Gastrocnemius medialis (tissue), 4 donors: ENCODE measurements around the gene ITGB3. TPM values are rescaled to one million over a fixed set of nuclear protein-coding genes. Genes with fewer than 3 reads are reported as not detected.
"Not testable (repeated sequence)": the region's sequence is repeated elsewhere in the genome, so short reads cannot be mapped to it uniquely, and the experiment has no call there.

ENCODE experiments used
- ATAC-seq, 2 donors: fragments of 150-250 bp; one replicate each; pipeline ENCODE4 v1.9.1; 2016
- DNase-seq, 2 donors: peaks; one replicate each; pipeline ENCODE4 v3.0.0-alpha.2; 2019
- H3K27ac ChIP-seq, 4 donors: fragments of 200-600 bp; sonication (generic); 1 replicate in 1 of 4; 2 replicates in 3 of 4; pipeline ENCODE4 v1.5.1; 2016 to 2018; ENCODE audit warnings: mild to moderate bottlenecking in 2 of 4, moderate library complexity in 1 of 4
- H3K27me3 ChIP-seq, 3 donors: fragments of 200-600 bp; sonication (generic) in 2 of 3; 1 replicate in 1 of 3; 2 replicates in 2 of 3; pipeline versions ENCODE4 v1.5.1 to v1.6.0; 2016 to 2019; ENCODE audit warnings: mild to moderate bottlenecking in 1 of 3, moderate library complexity in 1 of 3
- H3K36me3 ChIP-seq, 2 donors: fragments of 200-600 bp; sonication (generic) in 1 of 2; one replicate each; pipeline ENCODE4 v1.5.1; 2017 to 2018
- H3K4me1 ChIP-seq, 2 donors: fragments of 200-600 bp; sonication (generic) in 1 of 2; one replicate each; pipeline ENCODE4 v1.5.1; 2016 to 2017; ENCODE audit warnings: mild to moderate bottlenecking in 2 of 2
- H3K4me3 ChIP-seq, 4 donors: fragments of 200-600 bp; sonication (generic) in 3 of 4; 1 replicate in 1 of 4; 2 replicates in 3 of 4; pipeline ENCODE4 v1.5.1; 2016 to 2019; ENCODE audit warnings: mild to moderate bottlenecking in 2 of 4
- H3K9me3 ChIP-seq, 3 donors: fragments of 200-600 bp; sonication (generic) in 2 of 3; 1 replicate in 1 of 3; 2 replicates in 2 of 3; pipeline ENCODE4 v1.5.1; 2016 to 2019
- POLR2A ChIP-seq, 2 donors: fragments of 450-650 bp; IDR thresholded peaks; one replicate each; pipeline ENCODE4 v1.6.1; 2017; ENCODE audit warnings: antibody characterized with exemption in 2 of 2, mild to moderate bottlenecking in 2 of 2, moderate library complexity in 2 of 2
- in situ Hi-C, 4 donors: fragments of 200-750 bp; cut with MboI; loops; one replicate each; pipeline versions ENCODE4 v1.15.0 to v1.8.0; 2017; ENCODE audit warnings: low sequenced_read_pairs in 4 of 4
- intact Hi-C: fragments of 100-400 bp; cut with DNase I; formaldehyde crosslinking; loops from one replicate; pipeline ENCODE4 v1.15.1; 2023; ENCODE audit warnings: low total_unique reads
- total RNA-seq, 4 donors: library from RNA; depleted of rRNA; stranded (reverse); fragments of >200 nt; gene quantifications; one replicate each; pipeline versions ENCODE4 v1.1.0 to v1.2.3, GENCODE V29; 2016
- TF ChIP-seq, protein P1 (sequence below), 5 experiments: fragments of 450-650 bp in 3 of 5; fragments of 200-600 bp in 2 of 5; sonication (generic) in 2 of 5; IDR thresholded peaks in 4 of 5; conservative IDR thresholded peaks in 1 of 5; 1 replicate in 4 of 5; 2 replicates in 1 of 5; pipeline ENCODE4 v1.5.1; 2016 to 2019; ENCODE audit warnings: antibody characterized with exemption in 5 of 5, mild to moderate bottlenecking in 3 of 5, moderate library complexity in 3 of 5

The ITGB3 gene
- total RNA-seq, 4 donors from 2014 or later, result 0.92 to 6.2 (median 1.9) TPM; not detected in 1

DNA sequence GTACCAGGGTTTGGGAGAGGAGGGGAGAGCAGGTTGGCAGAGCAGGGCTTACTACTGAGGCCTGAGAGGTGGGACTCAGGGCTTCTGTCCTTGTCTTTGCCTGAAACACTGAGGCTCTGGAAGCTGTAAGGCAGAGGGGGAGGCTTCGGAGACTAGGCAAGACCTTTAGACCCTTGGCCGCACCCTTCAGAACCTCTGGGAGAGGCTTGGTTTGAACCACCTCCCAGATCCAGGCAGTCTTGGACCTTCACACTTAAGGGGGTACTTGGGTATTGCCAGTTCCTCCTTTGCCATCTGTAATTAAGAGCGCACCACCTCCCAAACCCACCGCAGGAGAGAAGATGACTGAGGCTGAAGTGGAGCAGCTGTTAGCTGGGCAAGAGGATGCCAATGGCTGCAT is 31.6 kb upstream of the ITGB3 start:
- H3K4me1 ChIP-seq, result peaks cover 8 to 12% of the 10 kb centered on the region in 2 donors
- intact Hi-C loops (no loop called here), in situ Hi-C loops (no loop called here)
- H3K4me3 ChIP-seq, result no peak overlapping the region
- no peaks in the 10 kb centered on the region for H3K36me3 ChIP-seq
- no peak for DNase-seq
- no peak overlapping the region for H3K27ac ChIP-seq
- no peaks in the 10 kb centered on the region for H3K27me3 ChIP-seq
- TF ChIP-seq, protein P1, sequence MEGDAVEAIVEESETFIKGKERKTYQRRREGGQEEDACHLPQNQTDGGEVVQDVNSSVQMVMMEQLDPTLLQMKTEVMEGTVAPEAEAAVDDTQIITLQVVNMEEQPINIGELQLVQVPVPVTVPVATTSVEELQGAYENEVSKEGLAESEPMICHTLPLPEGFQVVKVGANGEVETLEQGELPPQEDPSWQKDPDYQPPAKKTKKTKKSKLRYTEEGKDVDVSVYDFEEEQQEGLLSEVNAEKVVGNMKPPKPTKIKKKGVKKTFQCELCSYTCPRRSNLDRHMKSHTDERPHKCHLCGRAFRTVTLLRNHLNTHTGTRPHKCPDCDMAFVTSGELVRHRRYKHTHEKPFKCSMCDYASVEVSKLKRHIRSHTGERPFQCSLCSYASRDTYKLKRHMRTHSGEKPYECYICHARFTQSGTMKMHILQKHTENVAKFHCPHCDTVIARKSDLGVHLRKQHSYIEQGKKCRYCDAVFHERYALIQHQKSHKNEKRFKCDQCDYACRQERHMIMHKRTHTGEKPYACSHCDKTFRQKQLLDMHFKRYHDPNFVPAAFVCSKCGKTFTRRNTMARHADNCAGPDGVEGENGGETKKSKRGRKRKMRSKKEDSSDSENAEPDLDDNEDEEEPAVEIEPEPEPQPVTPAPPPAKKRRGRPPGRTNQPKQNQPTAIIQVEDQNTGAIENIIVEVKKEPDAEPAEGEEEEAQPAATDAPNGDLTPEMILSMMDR (IDR thresholded peaks at IDR 0.05 in 4 of 5, conservative IDR thresholded peaks at IDR 0.05 in 1 of 5), result no peak
- TF ChIP-seq POLR2A (IDR thresholded peaks at IDR 0.05), result no peak
- no peaks in the 10 kb centered on the region for H3K9me3 ChIP-seq
- ATAC-seq, result no peak

DNA sequence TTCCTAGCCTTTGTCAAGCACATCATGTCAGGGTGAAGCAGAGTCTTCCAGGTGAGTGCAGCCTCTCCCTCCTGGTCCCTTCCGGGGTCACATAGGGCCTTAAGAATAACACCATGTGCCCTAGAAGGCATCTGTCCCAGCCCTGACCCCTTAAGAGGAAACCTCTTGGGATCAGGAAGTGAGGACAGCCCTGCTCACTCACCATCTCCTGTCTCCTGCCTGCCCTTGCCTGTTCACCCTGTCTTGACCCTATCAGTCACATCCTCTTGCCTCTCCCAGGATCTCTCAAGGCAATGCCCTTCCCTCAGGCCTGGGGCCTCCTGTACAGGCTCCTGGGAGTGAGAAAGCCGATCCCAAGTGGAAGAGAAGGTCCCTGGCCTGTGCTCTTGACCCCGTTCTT is 30.6 kb upstream of the ITGB3 start:
- in situ Hi-C loops (no loop called here), intact Hi-C loops (no loop called here)
- TF ChIP-seq POLR2A (IDR thresholded peaks at IDR 0.05), result no peak
- TF ChIP-seq, protein P1 (IDR thresholded peaks at IDR 0.05 in 4 of 5, conservative IDR thresholded peaks at IDR 0.05 in 1 of 5), result no peak
- no peaks in the 10 kb centered on the region for H3K9me3 ChIP-seq
- H3K27me3 ChIP-seq, result no peaks in the 10 kb centered on the region
- ATAC-seq (no peak), DNase-seq (no peak)
- no peaks in the 10 kb centered on the region for H3K36me3 ChIP-seq
- H3K27ac ChIP-seq, result peak overlapping the region; percentile 52 to 85 (median 66)
- no peak overlapping the region for H3K4me3 ChIP-seq
- H3K4me1 ChIP-seq, result peaks cover 8 to 12% of the 10 kb centered on the region in 2 donors

DNA sequence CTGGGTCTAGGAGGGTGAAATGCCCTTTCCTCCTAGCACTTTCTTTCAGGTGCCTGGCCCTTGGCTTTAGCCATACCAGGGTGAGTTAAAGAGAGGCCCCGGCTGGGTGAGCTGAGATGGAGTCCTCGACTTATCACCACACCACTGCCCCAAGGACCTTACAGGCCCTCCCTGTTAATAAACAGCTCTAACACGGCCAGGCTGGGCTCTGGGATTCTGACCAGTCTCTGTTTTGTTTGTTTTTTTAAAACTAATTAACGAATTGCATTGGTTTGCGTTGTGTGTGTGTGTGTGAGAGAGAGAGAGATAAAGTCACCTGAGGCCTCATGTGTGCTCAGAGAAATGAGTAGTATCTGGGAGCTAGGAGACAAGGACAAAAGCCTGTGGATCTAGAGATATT is 30.2 kb upstream of the ITGB3 start:
- Histone ChIP-seq H3K27ac (peak overlapping the region; percentile 52 to 85 (median 66)), H3K36me3 (no peaks in the 10 kb centered on the region), H3K9me3 (no peaks in the 10 kb centered on the region), H3K4me3 (no peak overlapping the region), H3K4me1 (peaks cover 8 to 12% of the 10 kb centered on the region in 2 donors), H3K27me3 (no peaks in the 10 kb centered on the region)
- TF ChIP-seq POLR2A (IDR thresholded peaks at IDR 0.05), result no peak
- no peak for ATAC-seq
- intact Hi-C loops (no loop called here), in situ Hi-C loops (no loop called here)
- DNase-seq, result no peak

DNA sequence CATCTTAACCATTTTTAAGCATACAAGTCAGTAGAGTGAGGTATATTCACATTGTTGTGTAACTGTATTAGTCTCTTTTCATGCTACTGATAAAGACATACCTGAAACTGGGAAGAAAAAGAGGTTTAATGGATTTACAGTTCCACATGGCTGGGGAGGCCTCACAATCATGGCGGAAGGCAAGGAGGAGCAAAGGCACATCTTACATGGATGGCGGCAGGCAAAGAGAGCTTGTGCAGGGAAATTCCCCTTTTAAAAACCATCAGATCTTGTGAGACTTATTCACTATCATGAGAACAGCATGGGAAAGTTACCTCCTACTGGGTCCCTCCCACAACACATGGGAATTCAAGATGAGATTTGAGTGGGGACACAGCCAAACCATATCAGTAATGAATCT is 29.6 kb upstream of the ITGB3 start:
- peaks cover 8 to 12% of the 10 kb centered on the region in 2 donors for H3K4me1 ChIP-seq
- ATAC-seq, H3K36me3 ChIP-seq, H3K27me3 ChIP-seq, DNase-seq, H3K4me3 ChIP-seq, intact Hi-C loops, in situ Hi-C loops, H3K9me3 ChIP-seq: not testable (repeated sequence)
- H3K27ac ChIP-seq, result peak overlapping the region; percentile 52 to 85 (median 79)

DNA sequence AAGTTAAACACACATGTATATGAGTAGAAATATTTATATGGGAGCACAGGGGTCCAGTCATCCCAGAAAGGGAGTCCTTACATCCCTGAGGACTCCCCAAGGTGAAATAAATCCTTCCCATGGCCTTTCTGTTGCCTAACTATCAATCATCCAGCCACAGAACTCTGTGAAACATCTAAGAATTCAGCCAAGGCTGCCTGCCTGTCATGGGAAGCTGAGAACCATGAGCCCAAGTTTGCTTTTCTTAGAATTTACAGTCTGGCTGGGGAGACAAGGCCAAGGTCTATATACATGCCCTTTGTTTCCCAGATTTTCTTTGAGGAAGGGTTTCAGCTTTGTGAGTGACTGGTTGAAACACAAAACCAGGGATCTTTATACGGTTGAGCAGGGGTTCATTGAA is 28.7 kb upstream of the ITGB3 start:
- H3K27ac ChIP-seq, result peak overlapping the region; percentile 52 to 85 (median 79)
- TF ChIP-seq, protein P1 (IDR thresholded peaks at IDR 0.05 in 4 of 5, conservative IDR thresholded peaks at IDR 0.05 in 1 of 5), result no peak
- TF ChIP-seq POLR2A (IDR thresholded peaks at IDR 0.05), result no peak
- in situ Hi-C loops (loop anchor here in 1 of 4 donors (5.0 kb wide), 1 partner anchor 87 kb away; no protein-coding TSS in a partner anchor), intact Hi-C loops (no loop called here)
- no peak for DNase-seq
- no peaks in the 10 kb centered on the region for H3K36me3 ChIP-seq
- H3K9me3 ChIP-seq, result no peaks in the 10 kb centered on the region
- no peak for ATAC-seq
- no peak overlapping the region for H3K4me3 ChIP-seq
- H3K27me3 ChIP-seq, result no peaks in the 10 kb centered on the region
- peaks cover 10 to 15% of the 10 kb centered on the region in 2 donors for H3K4me1 ChIP-seq

DNA sequence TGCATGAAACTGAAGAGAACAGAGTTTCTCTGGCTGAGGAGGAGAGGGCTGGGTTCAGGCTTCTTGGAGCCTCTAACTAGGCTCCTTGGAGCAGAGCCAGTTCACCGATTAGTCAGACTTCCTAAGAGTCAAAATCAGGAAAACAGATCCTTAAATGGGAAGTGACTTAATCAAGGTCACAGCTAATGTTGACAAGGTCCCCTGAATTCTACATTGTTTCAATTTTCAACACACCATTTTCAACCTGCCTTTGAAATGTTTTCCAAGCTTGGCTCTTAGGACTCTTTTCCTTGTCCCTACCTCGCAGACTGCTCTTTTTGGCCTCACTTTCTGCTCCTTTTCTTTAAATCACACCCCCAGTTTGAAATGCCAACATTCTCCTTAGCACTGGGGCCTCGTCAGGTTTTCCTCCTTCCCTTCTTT is 28.2 kb upstream of the ITGB3 start:
- no peak for TF ChIP-seq POLR2A (IDR thresholded peaks at IDR 0.05)
- TF ChIP-seq, protein P1 (IDR thresholded peaks at IDR 0.05 in 4 of 5, conservative IDR thresholded peaks at IDR 0.05 in 1 of 5), result no peak
- no peaks in the 10 kb centered on the region for H3K27me3 ChIP-seq
- no peak overlapping the region for H3K4me3 ChIP-seq
- ATAC-seq (peak; percentile 77 to 83), DNase-seq (peak; percentile 56 to 67)
- peaks cover 13 to 15% of the 10 kb centered on the region in 2 donors for H3K4me1 ChIP-seq
- H3K27ac ChIP-seq, result peak overlapping the region; percentile 52 to 85 (median 79)
- no peaks in the 10 kb centered on the region for H3K9me3 ChIP-seq
- in situ Hi-C loops (loop anchor here in 1 of 4 donors (5.0 kb wide), 1 partner anchor 87 kb away; no protein-coding TSS in a partner anchor), intact Hi-C loops (no loop called here)
- H3K36me3 ChIP-seq, result no peaks in the 10 kb centered on the region
